Mesendoderm (in vitro differentiated cells): Measurements from ENCODE around the gene RNF144A.

Source experiments
- DNase-seq: peaks from one replicate; pipeline ENCODE4 v3.0.0; 2013
- H2AK5ac ChIP-seq: 2 replicates; pipeline ENCODE4 v1.6.1; 2013; ENCODE audit warnings: low read length, inconsistent platforms
- H2BK120ac ChIP-seq: 2 replicates; pipeline ENCODE4 v1.6.1; 2013; ENCODE audit warnings: low read depth, mild to moderate bottlenecking, low read length, moderate library complexity, mixed read lengths
- H2BK15ac ChIP-seq: replicated peaks from 2 replicates; pipeline ENCODE4 v1.6.1; 2013; ENCODE audit warnings: low read depth, mild to moderate bottlenecking, moderate library complexity
- H2BK5ac ChIP-seq: 2 replicates; pipeline ENCODE4 v1.6.1; 2013; ENCODE audit warnings: low read length, inconsistent platforms
- H3K18ac ChIP-seq: 2 replicates; pipeline ENCODE4 v1.6.1; 2013; ENCODE audit warnings: mild to moderate bottlenecking, low read length, mixed read lengths
- H3K23ac ChIP-seq: one replicate; pipeline ENCODE4 v1.6.1; 2013; ENCODE audit warnings: low read length
- H3K27ac ChIP-seq: 2 replicates; pipeline ENCODE4 v1.5.1; 2013; ENCODE audit warnings: low read depth, mild to moderate bottlenecking, inconsistent platforms, low read length, moderate library complexity
- H3K27me3 ChIP-seq: 2 replicates; pipeline ENCODE4 v1.6.1; 2013; ENCODE audit warnings: low read length, control low read depth, mild to moderate bottlenecking, inconsistent platforms; ENCODE audit not compliant: insufficient read depth, poor library complexity
- H3K36me3 ChIP-seq: 2 replicates; pipeline ENCODE4 v1.6.1; 2013; ENCODE audit warnings: low read length, inconsistent platforms; ENCODE audit not compliant: control insufficient read depth, insufficient read depth
- H3K4ac ChIP-seq: one replicate; pipeline ENCODE4 v1.6.1; 2013; ENCODE audit warnings: low read depth, mild to moderate bottlenecking, low read length, moderate library complexity
- H3K4me1 ChIP-seq: 2 replicates; pipeline ENCODE4 v1.6.1; 2013; ENCODE audit warnings: low read depth, low read length, inconsistent platforms; ENCODE audit not compliant: control insufficient read depth
- H3K4me2 ChIP-seq: 2 replicates; pipeline ENCODE4 v1.6.1; 2013; ENCODE audit warnings: low read length
- H3K4me3 ChIP-seq: 2 replicates; pipeline ENCODE4 v1.5.1; 2013; ENCODE audit warnings: mild to moderate bottlenecking, low read length
- H3K56ac ChIP-seq: one replicate; pipeline ENCODE4 v1.6.1; 2013; ENCODE audit warnings: low read length
- H3K79me1 ChIP-seq: 2 replicates; pipeline ENCODE4 v1.6.1; 2013; ENCODE audit warnings: low read length, inconsistent platforms
- H3K79me2 ChIP-seq: 2 replicates; pipeline ENCODE4 v1.6.1; 2013; ENCODE audit warnings: mild to moderate bottlenecking, low read length; ENCODE audit not compliant: control insufficient read depth, insufficient read depth
- H3K9ac ChIP-seq: 2 replicates; pipeline ENCODE4 v1.6.1; 2013; ENCODE audit warnings: low read length, inconsistent platforms
- H4K5ac ChIP-seq: one replicate; pipeline ENCODE4 v1.6.1; 2013; ENCODE audit warnings: low read length
- H4K8ac ChIP-seq: one replicate; pipeline ENCODE4 v1.6.1; 2013; ENCODE audit warnings: low read depth, mild to moderate bottlenecking, control low read depth, low read length, moderate library complexity
- WGBS: extraction: QIAGEN DNeasy Blood & Tissue Kit; methylation state at CpG from one replicate; pipeline ENCODE4 v1.1.7; 2013; ENCODE audit warnings: low lambda C conversion rate, missing lambda C conversion rate; ENCODE audit not compliant: insufficient coverage; ENCODE audit errors: extremely low coverage; 5-methylcytosine and 5-hydroxymethylcytosine counted together

The RNF144A gene

DNA sequence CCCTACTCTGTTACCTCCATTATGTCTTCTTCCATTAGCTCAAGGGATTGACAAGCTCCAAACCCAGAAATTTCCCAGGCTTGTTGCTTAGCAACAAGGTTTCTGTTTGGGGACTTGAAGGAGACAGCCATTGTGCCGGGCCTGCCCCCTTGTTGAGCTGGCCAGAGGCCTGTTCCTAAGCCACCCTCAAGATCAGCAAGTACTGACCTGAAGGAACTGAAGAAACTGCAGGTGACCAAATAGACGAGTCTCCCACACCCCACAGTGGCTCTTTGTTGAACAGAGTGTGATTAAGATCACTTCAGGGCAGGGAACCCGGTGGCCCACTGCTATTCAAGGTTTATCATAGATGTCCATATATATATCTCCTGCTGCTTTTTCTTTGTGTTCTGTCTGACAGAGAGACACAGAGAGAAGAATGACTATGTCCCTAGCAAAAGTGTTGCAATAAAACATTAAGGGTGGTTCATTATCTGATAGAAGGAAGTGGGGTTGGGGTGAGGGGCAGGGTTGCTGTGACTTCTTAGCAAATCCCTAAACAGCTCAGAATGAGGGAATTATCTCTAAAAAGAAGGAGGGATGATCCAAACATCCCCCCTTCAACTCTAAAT lies 69.2 kb downstream of the RNF144A start:
- H3K79me2 ChIP-seq = no peaks in the 10 kb centered on the region
- no peaks in the 10 kb centered on the region for H3K4me1 ChIP-seq
- no peak overlapping the region for H4K8ac ChIP-seq
- no peak overlapping the region for H2BK120ac ChIP-seq
- no peak overlapping the region for H3K27ac ChIP-seq
- no peak overlapping the region for H3K9ac ChIP-seq
- peak; percentile 79 for DNase-seq
- peaks cover 2% of the 10 kb centered on the region for H3K27me3 ChIP-seq
- H3K4me2 ChIP-seq = no peak overlapping the region
- no peak overlapping the region for H2BK5ac ChIP-seq
- no CpG with 5 or more reads among the region's 3 CpGs for WGBS
- H3K56ac ChIP-seq = no peak overlapping the region
- no peak overlapping the region for H2AK5ac ChIP-seq
- no peak overlapping the region for H3K4ac ChIP-seq
- no peaks in the 10 kb centered on the region for H3K36me3 ChIP-seq
- H4K5ac ChIP-seq = no peak overlapping the region
- no peak overlapping the region for H3K4me3 ChIP-seq
- H3K23ac ChIP-seq = no peak overlapping the region
- H3K18ac ChIP-seq = no peak overlapping the region
- H2BK15ac ChIP-seq = no peak overlapping the region
- H3K79me1 ChIP-seq = no peaks in the 10 kb centered on the region

DNA sequence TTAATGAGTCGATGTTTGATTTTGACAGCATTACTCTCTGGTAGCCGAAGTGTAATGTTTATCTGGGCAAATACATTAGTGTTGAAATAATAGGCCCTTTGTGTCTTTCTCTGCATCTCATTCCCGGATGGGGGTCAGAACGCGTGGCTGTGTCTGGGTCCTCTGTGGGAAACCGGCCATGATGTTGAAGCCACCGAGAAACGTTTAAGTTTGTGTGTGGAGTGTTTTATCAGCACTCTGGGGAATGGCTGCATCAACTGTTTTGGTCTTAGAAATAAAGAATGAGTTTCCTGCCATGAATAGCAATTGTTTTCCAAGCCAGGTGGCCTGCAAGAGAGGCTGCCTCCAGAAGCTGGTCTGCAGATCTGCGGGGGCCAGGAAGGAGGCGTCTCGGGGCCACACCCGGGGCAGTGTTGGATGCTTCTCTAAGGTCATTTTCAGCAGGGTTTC lies 69.7 kb downstream of the RNF144A start:
- no peak overlapping the region for H3K18ac ChIP-seq

DNA sequence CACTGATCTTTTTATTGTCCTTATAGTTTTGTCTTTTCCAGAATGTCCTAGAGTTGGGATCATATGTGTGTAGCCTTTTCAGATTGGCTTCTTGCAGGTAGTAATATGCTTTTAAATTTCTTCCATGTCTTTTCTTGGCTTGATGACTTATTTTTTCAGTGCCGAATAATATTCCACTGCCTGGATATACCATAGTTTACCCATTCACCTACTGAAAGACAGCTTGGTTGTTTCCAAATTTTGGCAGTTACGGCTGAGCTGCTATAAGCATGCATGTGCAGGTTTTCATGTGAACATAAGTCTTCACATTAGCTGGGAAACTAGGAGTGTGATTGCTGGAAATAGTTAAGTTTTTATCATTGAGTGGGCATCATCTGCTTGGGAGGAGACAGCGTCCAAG lies 73.7 kb downstream of the RNF144A start:
- no peak overlapping the region for H3K4ac ChIP-seq
- DNase-seq = no peak
- no CpG with 5 or more reads among the region's 3 CpGs for WGBS
- H3K79me1 ChIP-seq = no peaks in the 10 kb centered on the region
- no peak overlapping the region for H2BK5ac ChIP-seq
- no peaks in the 10 kb centered on the region for H3K79me2 ChIP-seq
- no peak overlapping the region for H3K56ac ChIP-seq
- H2AK5ac ChIP-seq = no peak overlapping the region
- H4K8ac ChIP-seq = no peak overlapping the region
- H3K9ac ChIP-seq = no peak overlapping the region
- H2BK120ac ChIP-seq = no peak overlapping the region
- no peak overlapping the region for H3K23ac ChIP-seq
- H2BK15ac ChIP-seq = no peak overlapping the region
- no peak overlapping the region for H4K5ac ChIP-seq
- H3K18ac ChIP-seq = no peak overlapping the region
- no peak overlapping the region for H3K4me3 ChIP-seq
- no peak overlapping the region for H3K27ac ChIP-seq
- H3K36me3 ChIP-seq = no peaks in the 10 kb centered on the region
- no peaks in the 10 kb centered on the region for H3K4me1 ChIP-seq
- no peak overlapping the region for H3K4me2 ChIP-seq
- no peaks in the 10 kb centered on the region for H3K27me3 ChIP-seq

More for the DNA sequence above, 69.7 kb downstream of the RNF144A start:
- no peak overlapping the region for H3K56ac ChIP-seq
- H2BK120ac ChIP-seq = no peak overlapping the region
- no peaks in the 10 kb centered on the region for H3K36me3 ChIP-seq
- no peak overlapping the region for H2BK15ac ChIP-seq
- no peaks in the 10 kb centered on the region for H3K79me2 ChIP-seq
- H3K79me1 ChIP-seq = no peaks in the 10 kb centered on the region
- no peak overlapping the region for H3K9ac ChIP-seq
- no CpG with 5 or more reads among the region's 12 CpGs for WGBS
- H4K5ac ChIP-seq = no peak overlapping the region
- no peak overlapping the region for H3K4me2 ChIP-seq
- peaks cover 2% of the 10 kb centered on the region for H3K27me3 ChIP-seq
- H3K4ac ChIP-seq = no peak overlapping the region
- no peak overlapping the region for H2BK5ac ChIP-seq
- H4K8ac ChIP-seq = no peak overlapping the region
- no peaks in the 10 kb centered on the region for H3K4me1 ChIP-seq
- H3K27ac ChIP-seq = no peak overlapping the region
- no peak overlapping the region for H2AK5ac ChIP-seq
- H3K4me3 ChIP-seq = no peak overlapping the region
- no peak for DNase-seq
- no peak overlapping the region for H3K23ac ChIP-seq

DNA sequence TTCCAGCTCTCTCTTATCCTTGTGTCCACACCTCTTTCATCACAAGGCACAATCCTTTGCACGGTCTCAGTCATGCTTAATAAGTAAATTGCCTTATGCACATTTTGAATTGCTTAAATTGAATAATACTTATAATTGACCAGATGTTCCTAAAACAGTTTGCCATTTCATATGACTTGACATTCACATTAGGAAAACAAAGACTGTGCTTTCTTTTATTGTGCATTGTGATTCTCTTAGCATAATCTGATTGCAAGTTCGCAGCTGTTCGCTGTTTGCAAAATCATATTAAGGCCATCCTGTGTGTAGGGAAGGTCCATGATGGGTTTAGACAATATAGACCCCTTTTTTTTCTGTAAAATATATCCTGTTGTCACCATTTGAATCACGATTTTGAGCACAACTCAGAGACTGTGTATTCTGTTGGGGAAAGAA lies 75.6 kb downstream of the RNF144A start:
- no peaks in the 10 kb centered on the region for H3K36me3 ChIP-seq
- no peak overlapping the region for H4K5ac ChIP-seq
- no peak overlapping the region for H2BK120ac ChIP-seq
- no CpG with 5 or more reads among the region's 4 CpGs for WGBS
- DNase-seq = no peak
- no peaks in the 10 kb centered on the region for H3K27me3 ChIP-seq
- no peak overlapping the region for H3K23ac ChIP-seq
- no peak overlapping the region for H3K4me3 ChIP-seq
- no peak overlapping the region for H4K8ac ChIP-seq
- no peak overlapping the region for H2AK5ac ChIP-seq
- H3K56ac ChIP-seq = no peak overlapping the region
- H3K4me1 ChIP-seq = no peaks in the 10 kb centered on the region
- H3K4me2 ChIP-seq = no peak overlapping the region
- H3K79me1 ChIP-seq = no peaks in the 10 kb centered on the region
- H3K9ac ChIP-seq = no peak overlapping the region
- H2BK5ac ChIP-seq = no peak overlapping the region
- H3K18ac ChIP-seq = no peak overlapping the region
- no peak overlapping the region for H2BK15ac ChIP-seq
- H3K4ac ChIP-seq = no peak overlapping the region
- no peak overlapping the region for H3K27ac ChIP-seq
- no peaks in the 10 kb centered on the region for H3K79me2 ChIP-seq

GRCh38 chr2:6993229-6993640 lies 76.0 kb downstream of the RNF144A start:
- Histone ChIP-seq H3K79me2 (no peaks in the 10 kb centered on the region), H3K9ac (no peak overlapping the region), H3K4me1 (no peaks in the 10 kb centered on the region), H3K18ac (no peak overlapping the region), H3K27ac (no peak overlapping the region), H3K4me3 (no peak overlapping the region), H2BK15ac (no peak overlapping the region), H2AK5ac (no peak overlapping the region), H2BK5ac (no peak overlapping the region), H3K4me2 (no peak overlapping the region), H4K8ac (no peak overlapping the region), H4K5ac (no peak overlapping the region), H3K27me3 (no peaks in the 10 kb centered on the region), H3K4ac (no peak overlapping the region), H2BK120ac (no peak overlapping the region), H3K23ac (no peak overlapping the region), H3K36me3 (no peaks in the 10 kb centered on the region), H3K79me1 (no peaks in the 10 kb centered on the region), H3K56ac (no peak overlapping the region)
- DNase-seq = no peak
- WGBS = no CpG with 5 or more reads among the region's 7 CpGs

- DNase-seq = no peak
- Histone ChIP-seq H3K9ac (no peak overlapping the region), H3K36me3 (no peaks in the 10 kb centered on the region), H3K56ac (no peak overlapping the region), H2AK5ac (no peak overlapping the region), H3K27me3 (no peaks in the 10 kb centered on the region), H2BK120ac (no peak overlapping the region), H3K4me3 (no peak overlapping the region), H2BK15ac (no peak overlapping the region), H3K23ac (no peak overlapping the region), H3K4ac (no peak overlapping the region), H3K79me2 (no peaks in the 10 kb centered on the region), H4K8ac (no peak overlapping the region), H3K4me2 (no peak overlapping the region), H3K27ac (no peak overlapping the region), H3K79me1 (no peaks in the 10 kb centered on the region), H2BK5ac (no peak overlapping the region), H3K18ac (no peak overlapping the region), H3K4me1 (no peaks in the 10 kb centered on the region), H4K5ac (no peak overlapping the region)
- WGBS = no CpG with 5 or more reads among the region's 2 CpGs
Measured at GRCh38 chr2:6993936-6994335, 76.7 kb downstream of the RNF144A start.
